Embryonic facial prominence (tissue), 1 donor: Measurements from ENCODE around the gene CHMP3.
"Not testable (repeated sequence)": the region's sequence is repeated elsewhere in the genome, so short reads cannot be mapped to it uniquely, and the experiment has no call there.

ENCODE experiments used
- DNase-seq: peaks from one replicate; pipeline ENCODE4 v3.0.0-alpha.2; 2016; ENCODE audit errors: extremely low spot score

The CHMP3 gene

DNA sequence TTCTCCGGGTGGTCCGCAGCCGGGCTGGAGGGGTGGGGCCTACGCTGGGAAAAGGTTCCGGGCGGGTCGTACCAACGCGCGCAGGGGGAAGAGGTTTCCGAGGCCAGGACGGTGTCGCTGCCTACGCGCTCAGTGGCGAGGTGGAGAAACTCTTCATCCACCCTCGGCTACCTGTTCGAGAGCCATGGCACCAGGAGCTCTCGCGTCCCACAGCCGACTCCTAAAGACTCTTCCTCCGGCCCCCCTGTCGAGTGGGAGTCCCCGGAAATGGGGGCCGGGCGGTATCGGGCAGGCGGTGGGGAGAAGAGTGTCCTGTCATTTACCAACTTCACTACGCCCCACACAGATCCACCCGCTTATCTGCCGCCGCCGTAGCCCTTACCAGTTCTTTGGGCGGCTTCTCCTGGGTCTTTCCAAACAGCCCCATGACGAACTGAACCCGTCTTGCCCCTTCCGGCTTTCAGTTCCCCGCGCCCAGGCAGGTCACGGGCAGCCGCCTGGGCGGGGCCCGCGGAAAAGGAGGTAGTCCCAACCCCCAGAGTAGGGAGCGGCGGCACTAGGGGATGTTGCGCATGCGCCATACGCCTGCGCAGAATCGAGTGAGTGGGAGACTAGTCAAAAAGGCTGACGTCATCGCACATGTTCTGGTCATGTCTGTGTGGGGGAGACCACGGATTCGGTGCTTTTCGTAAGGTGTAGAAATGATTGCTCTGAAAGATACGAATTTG, at the start of gene CHMP3:
CHMP3 (minus strand) TSS at position 522 of the 728 bp plus-strand sequence; CDS start at position 427, 95 bp downstream.
- peak; percentile 96 for DNase-seq

DNA sequence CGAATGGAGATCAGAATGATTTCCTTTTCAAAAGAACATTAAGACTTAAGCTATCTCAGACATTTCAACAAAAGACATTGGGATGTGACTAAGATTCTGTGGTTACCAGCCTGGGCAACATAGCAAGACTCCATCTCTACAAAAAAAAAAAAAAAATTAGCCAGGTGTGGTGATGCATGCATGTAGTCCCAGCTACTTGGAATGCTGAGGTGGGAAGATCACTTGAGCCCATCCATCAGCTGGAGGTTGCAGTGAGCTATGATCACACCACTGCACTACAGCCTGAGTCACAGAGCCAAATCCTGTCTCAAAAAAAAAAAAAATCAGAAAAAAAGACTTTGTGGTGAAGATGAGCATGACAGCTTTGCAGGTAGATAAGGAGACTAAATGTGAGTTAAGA, 47.6 kb upstream of the CHMP3 start:
- no peak for DNase-seq

DNA sequence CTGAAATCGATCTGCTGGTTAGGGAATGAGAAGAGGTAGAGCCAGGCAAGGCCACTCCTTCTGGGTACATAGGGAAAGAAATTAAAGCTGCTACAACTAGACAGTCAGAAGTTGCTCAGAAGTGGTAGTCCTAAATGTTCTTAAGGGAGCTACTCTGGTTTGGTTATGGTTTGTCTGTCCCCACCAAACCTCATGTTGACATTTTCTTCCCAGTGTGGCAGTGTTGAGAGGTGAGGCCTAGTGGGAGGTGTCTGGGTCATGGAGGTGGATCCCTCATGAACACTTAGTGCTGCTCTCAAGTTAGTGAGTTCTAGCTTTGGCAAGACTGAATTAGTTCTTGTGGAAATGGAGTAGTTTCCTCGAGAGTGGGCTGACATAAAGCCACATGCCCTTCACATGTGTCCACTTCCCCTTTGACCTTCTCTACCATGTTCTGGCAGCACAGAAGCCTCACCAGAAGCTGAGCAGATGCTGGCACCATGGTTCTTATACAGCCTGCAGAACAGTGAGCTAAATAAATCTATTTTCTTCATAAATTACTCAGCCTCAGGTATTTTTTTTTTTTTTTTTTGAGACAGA, 45.7 kb upstream of the CHMP3 start:
- no peak for DNase-seq

DNA sequence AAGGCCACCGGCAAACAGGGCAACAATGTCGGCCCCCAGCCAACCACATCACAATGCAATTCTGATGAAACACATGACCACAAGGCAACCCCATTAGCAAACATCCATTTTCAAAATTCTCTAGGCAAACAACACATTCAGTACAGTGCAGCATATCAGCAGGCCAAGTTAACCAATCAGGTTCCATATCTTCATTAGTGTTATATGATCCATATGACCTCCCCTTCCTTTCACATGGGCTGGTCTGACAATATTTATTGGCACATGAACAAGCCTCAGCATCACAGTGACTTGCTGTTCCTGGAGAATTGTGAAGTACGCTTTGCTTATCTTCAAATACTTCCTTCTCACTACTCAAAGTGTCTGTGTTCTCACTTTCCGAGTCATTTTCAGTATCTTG, 40.7 kb upstream of the CHMP3 start:
- no peak for DNase-seq

DNA sequence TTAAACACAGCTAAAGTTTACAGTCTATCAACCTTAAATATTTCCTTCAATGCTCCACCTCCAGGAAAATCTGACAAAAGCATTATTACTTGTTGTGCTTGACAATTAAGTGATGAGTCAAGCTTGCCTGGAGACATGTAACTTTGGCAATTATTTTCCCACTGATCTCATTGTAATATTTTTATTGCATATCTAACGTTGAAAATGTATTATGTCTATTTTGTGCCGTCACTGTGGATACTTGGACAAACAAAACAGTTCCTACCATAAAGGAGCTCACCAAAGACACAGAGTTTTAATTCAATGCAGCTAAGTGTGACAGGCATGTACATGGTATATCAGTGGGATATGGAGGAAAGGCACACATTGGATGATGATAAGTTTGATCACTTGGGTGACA, 35.7 kb upstream of the CHMP3 start:
- DNase-seq: no peak

DNA sequence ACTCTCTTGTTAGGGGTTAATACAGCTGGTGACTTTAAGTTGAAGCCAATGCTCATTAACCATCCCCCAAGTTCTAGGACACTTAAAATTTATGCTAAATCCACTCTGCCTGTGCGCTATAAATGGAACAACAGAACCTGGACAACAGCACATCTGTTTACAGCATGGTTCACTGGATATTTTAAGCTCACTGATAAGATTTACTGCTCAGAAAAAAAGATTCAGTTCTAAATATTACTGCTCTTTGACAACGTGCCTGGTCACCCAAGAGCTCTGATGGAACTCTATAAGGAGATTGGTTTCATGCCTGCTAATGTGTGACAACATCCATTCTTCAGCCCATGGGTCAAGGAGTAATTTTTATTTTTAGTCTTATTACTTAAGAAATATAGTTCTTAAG, 32.9 kb upstream of the CHMP3 start:
- no peak for DNase-seq

DNA sequence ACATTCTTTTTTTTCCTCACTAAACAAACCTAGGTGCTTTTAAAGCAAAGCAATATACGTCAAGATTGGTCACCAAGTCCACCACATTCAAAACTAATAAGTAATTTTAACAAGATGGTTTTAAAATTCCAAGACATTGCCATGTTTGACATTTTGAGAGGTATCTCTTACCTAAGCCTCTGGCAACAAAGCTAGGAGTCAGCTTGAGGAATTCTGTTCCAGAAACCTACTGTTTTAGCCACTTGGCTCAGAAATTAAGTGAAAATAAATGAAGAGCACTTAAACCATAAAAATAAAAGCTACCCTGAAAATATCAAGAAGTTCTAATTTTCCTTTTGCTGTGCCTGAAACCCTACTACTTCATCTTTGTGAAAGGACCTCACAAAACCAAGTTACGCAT, 30.0 kb upstream of the CHMP3 start:
- no peak for DNase-seq

DNA sequence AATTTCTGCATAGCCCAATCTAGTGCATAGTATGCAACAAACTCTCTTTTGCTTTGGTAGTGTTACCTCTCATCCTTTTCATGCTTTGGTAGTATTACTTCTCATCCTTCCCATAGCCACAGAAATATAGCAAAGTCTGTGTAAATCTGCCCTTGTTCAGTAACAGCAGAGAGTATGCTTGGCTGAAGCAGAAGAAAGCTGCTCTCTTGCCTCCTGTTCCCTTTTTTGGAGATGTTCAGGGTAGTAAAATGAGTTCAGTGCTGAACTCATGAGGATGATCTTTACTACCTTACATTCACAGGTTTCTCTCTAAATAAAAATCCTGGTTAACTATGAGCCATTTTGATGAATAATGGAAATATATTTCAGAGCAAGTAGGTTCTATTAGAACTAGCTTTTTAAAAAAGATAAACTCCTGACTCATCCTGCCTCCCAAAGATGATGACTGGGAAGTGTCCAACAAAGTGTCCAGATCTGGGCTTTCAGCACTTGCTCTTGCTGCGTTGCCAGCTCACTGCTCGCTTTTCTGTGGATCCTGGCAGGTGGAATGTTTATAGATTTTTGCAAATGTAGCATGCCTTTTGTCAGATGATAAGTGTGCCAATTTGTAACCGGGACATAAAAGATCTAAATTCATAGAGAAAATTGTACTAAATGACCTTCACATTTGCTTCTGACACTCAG, 29.4 kb upstream of the CHMP3 start:
- DNase-seq: no peak

DNA sequence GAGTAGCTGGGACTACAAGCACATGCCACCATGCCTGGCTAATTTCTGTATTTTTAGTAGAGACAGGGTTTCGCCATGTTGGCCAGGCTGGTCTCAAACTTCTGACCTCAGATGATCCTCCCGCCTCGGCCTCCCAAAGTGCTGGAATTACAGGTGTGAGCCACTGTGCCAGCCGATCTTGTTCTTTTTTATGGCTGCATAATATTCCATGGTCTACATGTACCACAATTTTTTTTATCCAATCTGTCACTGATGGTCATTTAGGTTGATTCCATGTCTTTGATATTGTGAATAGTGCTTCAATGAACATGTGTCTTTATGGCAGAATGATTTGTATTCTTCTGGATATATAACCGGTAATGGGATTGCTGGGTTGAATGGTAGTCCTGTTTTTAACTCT, 26.5 kb upstream of the CHMP3 start:
- not testable (repeated sequence) for DNase-seq

DNA sequence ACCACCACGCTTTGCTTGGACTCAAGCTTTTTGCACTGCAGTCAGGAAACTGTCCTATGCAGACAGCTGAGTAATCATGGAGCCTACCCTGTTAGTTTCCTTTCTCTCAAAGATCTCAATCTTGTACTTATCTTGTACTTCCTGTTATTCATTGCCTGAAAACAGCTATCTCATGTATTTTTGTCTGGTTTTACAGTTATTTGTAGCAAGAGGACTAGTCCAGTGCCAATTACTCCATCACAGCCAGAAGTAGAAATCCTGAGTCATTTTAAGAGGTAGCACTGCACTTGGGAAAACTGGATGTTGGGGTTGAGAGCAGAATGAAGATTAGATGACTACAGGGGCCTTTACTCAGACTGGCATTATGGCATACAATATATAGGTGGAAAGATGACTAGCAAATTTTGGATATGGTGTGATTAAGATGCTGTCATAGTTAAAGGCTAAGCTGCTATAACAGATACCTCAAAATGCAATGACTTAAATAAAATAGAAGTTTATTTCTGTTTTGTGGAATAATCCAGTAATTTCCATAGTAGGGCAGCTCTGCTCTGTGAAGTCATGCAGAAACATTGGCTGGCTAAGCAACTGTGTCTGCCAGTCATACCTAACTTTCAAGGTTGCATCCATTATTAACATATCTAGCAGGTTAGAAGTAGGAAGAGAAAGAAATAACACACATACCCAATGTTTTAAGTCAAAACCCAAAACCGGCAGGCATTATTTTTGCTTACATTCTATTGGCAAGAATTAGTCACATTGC, 21.1 kb upstream of the CHMP3 start:
- DNase-seq: no peak

DNA sequence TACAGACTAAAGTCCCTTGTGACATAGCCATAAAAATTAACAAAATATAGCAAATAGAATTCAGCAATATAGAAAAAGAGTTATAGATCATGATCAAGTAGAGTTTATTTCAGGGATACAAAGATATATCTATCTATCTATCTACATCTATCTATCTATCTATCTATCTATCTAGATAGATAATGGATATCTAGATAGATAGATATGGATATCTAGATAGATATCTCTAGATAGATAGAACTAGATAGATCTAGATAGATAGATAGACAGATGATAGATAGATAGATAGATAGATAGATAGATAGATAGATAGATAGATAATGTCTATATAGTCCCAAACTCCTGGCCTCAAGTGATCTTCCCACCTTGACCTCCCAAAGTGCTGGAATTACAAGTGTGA, 17.3 kb upstream of the CHMP3 start:
- no peak for DNase-seq

DNA sequence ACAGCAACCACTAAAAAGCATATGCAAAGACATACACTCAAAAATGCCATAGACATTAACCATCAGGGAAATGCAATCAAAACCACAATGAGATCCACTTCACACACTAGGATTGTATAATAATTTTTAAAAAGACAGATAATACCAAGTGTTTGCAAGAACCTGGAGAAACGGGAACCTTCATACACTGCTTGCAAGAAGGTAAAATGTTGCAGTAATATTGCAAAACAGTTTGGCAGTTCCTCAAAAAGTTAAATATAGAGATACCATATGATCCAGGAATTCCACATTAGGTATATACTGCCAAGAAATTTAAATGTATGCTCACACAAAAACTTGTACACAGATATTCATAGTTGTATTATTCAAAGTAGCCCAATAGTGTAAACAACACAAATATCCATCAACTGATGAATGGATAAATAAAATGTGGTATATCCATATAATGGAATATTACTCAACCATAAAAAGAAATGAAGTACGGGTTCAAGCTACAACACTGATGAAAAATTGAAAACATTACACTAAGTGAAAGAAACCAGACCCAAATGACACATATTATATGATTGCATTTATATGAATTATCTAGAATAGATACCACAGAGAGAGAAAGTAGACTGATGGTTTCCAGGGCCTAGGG, 14.7 kb upstream of the CHMP3 start:
- no peak for DNase-seq

DNA sequence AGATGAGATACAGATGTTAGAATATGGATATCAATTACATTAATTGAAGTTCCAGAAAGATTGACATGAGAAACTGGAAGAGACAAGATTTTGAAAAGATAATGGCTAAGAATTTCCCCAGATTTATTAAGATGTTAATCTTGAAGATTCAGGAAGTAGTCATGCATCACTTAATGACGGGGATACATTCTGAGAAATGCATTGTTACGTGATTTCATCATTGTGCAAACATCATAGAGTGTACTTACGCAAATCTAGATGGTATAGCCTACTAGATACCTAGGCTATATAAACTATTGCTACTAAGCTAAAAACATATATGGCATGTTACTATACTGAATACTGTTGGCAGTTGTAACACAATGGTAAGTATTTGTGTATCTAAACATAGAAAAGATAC, 6.8 kb upstream of the CHMP3 start:
- no peak for DNase-seq

DNA sequence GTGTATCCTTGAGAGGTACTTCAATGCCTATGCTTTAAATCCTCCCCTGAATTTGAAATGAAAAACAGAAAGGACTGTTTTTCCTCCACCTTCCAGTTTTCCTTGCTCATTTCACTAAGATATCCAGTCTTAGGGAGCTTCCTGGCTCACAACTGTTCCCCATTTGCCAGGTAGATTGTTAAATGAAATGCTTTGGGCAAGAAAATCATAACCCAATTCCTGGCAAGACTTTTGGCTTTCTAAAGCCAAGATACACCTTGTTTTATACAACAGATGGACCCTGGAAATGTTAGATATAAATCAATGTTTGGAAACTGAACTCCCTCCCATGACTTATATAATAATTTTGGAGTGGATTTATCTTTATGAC, 3.6 kb upstream of the CHMP3 start:
- DNase-seq: no peak

DNA sequence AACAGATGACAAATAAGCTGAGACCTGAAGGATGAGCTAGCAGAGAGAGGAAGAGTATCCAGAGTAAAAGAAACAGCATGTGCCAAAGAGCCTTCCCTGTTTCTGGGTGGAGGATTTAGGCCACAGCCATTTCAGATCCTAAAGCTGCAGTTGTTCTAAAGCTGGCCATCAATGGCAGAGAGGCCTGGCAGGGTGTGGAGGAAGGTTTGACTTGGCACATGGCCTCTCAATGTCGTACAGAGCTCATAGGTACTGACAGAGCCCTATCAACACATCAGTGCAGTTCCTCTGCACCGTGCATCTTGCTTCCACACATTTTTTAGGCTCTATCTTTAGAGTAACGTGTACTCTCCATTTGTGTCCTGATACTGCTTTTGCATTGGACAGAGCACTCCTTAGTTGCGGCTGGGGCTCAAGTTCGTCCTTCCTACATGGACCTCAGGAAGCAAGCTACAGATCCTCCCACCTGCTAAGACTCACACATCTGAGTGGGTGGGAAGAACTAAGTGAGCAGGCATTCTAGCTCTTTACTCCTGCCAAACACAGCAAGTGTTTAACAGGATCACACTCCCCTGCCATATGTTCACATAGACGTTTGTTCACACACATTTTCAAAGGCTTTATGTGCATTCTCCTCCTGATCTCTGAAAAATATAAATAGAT, 3.0 kb upstream of the CHMP3 start:
- no peak for DNase-seq

DNA sequence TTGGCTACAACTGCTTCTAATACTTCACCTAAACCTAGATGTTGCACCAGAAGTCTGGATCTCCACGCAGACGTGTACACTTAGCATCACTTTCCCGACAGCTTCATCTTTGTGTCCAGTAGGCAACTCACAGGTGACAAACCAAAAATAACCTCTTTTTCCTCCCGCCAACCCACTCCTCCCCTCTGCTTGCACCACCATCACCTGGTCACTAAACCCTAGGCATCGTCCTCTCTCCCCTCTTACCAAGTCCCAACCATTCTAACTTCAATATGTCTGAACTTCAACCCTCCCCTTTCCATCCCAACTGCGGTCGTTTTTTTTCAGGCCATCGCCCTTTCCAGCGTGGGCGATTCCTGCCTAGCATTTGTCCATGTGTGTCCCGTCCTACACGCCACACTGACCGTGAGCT, 413 bp upstream of the CHMP3 start:
- no peak for DNase-seq

DNA sequence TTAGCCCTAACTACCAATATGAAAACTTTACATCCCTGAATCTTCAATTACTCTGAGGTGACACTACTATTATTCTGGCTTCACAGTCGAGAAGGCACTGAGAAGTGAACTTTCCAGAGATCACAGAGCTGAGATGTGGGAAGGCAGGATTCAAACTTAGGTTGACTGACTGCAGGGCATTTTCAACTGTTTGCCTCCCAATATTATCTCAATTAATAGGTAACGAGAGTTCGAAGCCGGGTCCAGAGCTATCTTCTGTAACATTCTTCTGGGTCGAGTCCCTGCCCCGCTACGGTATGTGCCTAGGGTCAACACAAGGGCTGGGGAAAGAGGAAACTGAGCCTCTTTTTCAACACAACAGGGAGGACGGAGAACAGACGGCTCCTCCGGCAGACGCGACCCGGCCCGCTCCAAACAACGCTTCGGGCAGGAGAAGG, 740 bp downstream of the CHMP3 start:
- DNase-seq: no peak

DNA sequence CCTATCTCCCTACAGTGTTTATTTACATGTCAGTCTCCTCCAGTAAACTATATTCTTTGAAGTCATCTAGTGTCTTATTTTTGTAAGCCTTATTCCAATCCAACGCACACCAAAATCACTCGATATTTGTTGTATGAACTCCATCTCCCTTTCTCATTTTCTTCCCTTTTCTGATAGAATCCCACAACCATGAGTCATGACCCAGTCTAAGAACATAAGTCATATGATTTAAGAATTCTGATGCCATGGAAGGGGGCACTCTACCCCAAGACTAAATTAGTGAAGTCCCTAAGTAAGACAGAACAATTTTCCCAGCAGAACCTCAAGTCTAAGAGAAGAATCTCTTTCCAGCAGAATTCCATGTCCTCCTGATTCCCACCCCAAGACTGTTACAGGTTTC, 5.4 kb downstream of the CHMP3 start:
- no peak for DNase-seq

DNA sequence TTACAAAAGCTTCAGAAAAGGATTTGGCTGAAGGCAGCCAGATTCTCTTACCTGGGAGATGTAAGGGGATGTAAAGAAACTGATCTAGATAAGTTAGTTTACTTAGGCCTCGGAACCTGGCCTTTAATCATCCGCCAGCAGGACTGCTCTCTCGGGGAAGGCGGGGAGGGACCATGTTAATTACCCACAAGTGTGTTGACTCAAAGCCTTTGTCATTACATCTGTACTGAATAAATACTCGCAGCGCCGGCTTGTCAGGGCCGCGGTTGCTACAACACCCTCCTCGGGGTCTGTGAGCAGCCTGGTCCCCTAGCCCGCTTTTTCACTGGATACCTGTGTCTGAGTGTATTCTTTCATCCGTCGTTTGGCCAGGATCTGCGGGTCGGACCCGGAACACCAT, 6.7 kb downstream of the CHMP3 start:
- no peak for DNase-seq

DNA sequence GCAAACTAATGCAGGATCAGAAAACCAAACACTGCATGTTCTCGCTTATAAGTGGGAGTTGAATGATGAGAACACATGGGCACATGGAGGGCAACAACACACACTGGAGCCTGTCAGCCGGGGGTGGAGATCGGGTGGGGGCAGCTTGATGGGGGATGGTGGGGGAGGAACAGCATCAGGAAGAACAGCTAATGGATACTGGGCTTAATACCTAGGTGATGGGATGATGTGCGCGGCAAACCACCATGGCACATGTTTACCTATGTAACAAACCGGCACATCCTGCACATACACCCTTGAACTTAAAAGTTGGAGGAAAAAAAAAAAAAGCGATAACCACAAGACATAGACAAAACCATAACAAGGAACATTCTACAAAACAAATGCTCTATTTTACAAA, 10.4 kb downstream of the CHMP3 start:
- DNase-seq: no peak

DNA sequence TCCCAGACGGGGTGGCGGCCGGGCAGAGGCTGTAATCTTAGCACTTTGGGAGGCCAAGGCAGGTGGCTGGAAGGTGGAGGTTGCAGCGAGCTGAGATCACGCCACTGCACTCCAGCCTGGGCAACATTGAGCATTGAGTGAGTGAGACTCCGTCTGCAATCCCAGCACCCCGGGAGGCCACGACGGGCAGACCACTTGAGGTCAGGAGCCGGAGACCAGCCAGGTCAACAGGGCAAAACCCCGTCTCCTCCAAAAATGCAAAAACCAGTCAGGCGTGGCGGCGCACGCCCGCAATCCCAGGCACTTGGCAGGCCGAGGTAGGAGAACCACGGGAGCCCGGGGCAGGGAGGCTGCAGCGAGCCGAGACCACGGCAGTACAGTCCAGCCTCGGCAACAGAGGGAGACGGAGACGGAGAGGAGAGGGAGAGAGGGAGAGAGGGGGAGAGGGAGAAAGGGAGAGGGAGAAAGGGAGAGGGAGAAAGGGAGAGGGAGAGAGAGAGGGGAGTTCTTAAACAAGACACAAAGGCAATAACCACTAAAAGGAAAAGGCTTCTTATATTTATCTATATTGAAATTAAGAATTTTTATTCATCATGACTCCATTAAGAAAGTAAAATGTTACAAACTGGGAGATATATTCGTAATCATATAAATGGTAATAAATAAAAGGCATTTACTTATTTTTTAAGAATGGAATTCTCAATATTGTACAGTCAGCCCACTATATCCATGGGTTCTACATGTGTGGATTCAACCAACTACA, 13.1 kb downstream of the CHMP3 start:
- not testable (repeated sequence) for DNase-seq
